Subcutaneous adipose tissue (tissue), 4 donors: ENCODE data around the gene METRNL. TPM values are rescaled to one million over a fixed set of nuclear protein-coding genes. Genes with fewer than 3 reads are reported as not detected.

Experiments
- CTCF ChIP-seq: fragments of 450-650 bp; IDR thresholded peaks from one replicate; pipeline ENCODE4 v1.5.1; 2016; ENCODE audit warnings: low read depth, mild to moderate bottlenecking, control low read depth, antibody characterized with exemption, moderate library complexity
- total RNA-seq, 4 donors: library from RNA; depleted of rRNA; stranded (reverse); fragments of >200 nt; gene quantifications; one replicate each; pipeline ENCODE4 v1.1.0, GENCODE V29; 2016

Gene METRNL
- total RNA-seq, 4 donors from 2014 or later: 53.5 to 114 (median 86.4) TPM

GRCh38 chr17:83137523-83137922 lies 58.1 kb downstream of the METRNL start:
- no peak for TF ChIP-seq CTCF

- no peak for TF ChIP-seq CTCF
These were observed 59.4 kb downstream of the METRNL start for GRCh38 chr17:83138820-83139219.

GRCh38 chr17:83142619-83143018 lies 63.2 kb downstream of the METRNL start:
- no peak for TF ChIP-seq CTCF

- TF ChIP-seq CTCF: no peak
These were observed 64.4 kb downstream of the METRNL start for GRCh38 chr17:83143817-83144231.

Other genes starting within 250 kb of the METRNL start
- gene ZNF750, start 239.6 kb upstream of the METRNL start, total RNA-seq: not detected